DOHH2 (cell line): ENCODE measurements around the gene NRXN3.

Source experiments
- EZH2phosphoT487 ChIP-seq: fragments of 200-600 bp; sonication (generic); IDR thresholded peaks from 2 replicates; pipeline ENCODE4 v1.6.1; 2017; ENCODE audit warnings: borderline replicate concordance, mild to moderate bottlenecking, antibody characterized with exemption, low read length, moderate library complexity, mixed read lengths
- TF ChIP-seq, protein P1 (sequence below): fragments of 200-600 bp; sonication (generic); IDR thresholded peaks from one replicate; pipeline ENCODE4 v1.5.1; 2014; ENCODE audit warnings: antibody characterized with exemption, mild to moderate bottlenecking, low read depth, low read length; ENCODE audit not compliant: poor library complexity, severe bottlenecking

DNA sequence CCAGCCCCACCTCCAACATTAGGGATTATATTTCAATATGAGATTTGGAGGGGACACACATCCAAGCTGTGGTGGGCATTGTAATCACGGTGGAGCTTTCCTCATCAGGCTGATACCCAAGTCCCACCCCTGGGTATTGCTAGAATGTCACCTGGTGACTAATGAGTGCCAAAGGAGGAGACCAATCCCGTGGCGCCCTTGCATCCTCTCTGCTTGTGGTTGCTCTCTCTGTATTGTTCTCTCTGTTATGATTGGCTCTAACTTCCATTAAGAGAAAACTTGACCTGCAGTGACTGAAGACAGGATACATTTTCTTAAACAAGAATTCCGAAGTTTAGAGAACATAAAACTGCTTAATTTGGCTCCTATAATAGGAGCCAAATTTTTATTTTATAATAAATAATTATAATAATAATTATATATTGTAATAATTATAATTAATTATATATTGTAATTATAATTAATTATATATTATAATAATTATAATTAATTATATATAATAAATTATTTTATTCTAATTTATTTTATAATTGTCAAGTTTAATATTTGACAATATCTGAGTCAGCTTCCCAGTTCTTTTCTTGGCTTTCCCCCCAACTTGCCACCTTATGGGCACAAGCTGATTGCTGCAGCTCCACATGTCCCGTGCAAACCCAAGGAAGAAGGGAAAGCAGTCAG, 1621.0 kb downstream of the NRXN3 start:
- TF ChIP-seq, protein P1, sequence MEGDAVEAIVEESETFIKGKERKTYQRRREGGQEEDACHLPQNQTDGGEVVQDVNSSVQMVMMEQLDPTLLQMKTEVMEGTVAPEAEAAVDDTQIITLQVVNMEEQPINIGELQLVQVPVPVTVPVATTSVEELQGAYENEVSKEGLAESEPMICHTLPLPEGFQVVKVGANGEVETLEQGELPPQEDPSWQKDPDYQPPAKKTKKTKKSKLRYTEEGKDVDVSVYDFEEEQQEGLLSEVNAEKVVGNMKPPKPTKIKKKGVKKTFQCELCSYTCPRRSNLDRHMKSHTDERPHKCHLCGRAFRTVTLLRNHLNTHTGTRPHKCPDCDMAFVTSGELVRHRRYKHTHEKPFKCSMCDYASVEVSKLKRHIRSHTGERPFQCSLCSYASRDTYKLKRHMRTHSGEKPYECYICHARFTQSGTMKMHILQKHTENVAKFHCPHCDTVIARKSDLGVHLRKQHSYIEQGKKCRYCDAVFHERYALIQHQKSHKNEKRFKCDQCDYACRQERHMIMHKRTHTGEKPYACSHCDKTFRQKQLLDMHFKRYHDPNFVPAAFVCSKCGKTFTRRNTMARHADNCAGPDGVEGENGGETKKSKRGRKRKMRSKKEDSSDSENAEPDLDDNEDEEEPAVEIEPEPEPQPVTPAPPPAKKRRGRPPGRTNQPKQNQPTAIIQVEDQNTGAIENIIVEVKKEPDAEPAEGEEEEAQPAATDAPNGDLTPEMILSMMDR, result no peak
- no peak for TF ChIP-seq EZH2phosphoT487
